22Rv1 (cell line): Measurements from ENCODE around the gene MN1.
"Not testable (repeated sequence)": the region's sequence is repeated elsewhere in the genome, so short reads cannot be mapped to it uniquely, and the experiment has no call there.

Experiments used
- H3K27ac ChIP-seq: fragments of 450-650 bp; 2 replicates; pipeline ENCODE4 v1.5.1; 2017
- CTCF ChIP-seq: fragments of 450-650 bp; IDR thresholded peaks from 2 replicates; pipeline ENCODE4 v1.5.1; 2017; ENCODE audit warnings: mild to moderate bottlenecking
- ZFX ChIP-seq: fragments of 450-650 bp; IDR thresholded peaks from 2 replicates; pipeline ENCODE4 v1.6.1; 2017; ENCODE audit warnings: antibody characterized with exemption, borderline replicate concordance

MN1 gene

GRCh38 chr22:27747396-27748221 lies 53.9 kb downstream of the MN1 start:
- TF ChIP-seq CTCF, result peak; percentile 38
- no peak for TF ChIP-seq ZFX
- H3K27ac ChIP-seq, result no peak overlapping the region

- no peak overlapping the region for H3K27ac ChIP-seq
- TF ChIP-seq CTCF (no peak), ZFX (no peak)
Observed at GRCh38 chr22:27746918-27747317, 54.6 kb downstream of the MN1 start.

GRCh38 chr22:27745809-27746208 lies 55.7 kb downstream of the MN1 start:
- TF ChIP-seq ZFX, result no peak
- no peak for TF ChIP-seq CTCF
- H3K27ac ChIP-seq, result no peak overlapping the region

GRCh38 chr22:27745154-27745553 lies 56.4 kb downstream of the MN1 start:
- no peak overlapping the region for H3K27ac ChIP-seq
- TF ChIP-seq ZFX (no peak), CTCF (no peak)

GRCh38 chr22:27744078-27744477 lies 57.5 kb downstream of the MN1 start:
- H3K27ac ChIP-seq, result not testable (repeated sequence)

- TF ChIP-seq CTCF, result no peak
- TF ChIP-seq ZFX, result no peak
- no peak overlapping the region for H3K27ac ChIP-seq
Observed at GRCh38 chr22:27740202-27740748, 61.3 kb downstream of the MN1 start.

GRCh38 chr22:27737521-27737920 lies 64.0 kb downstream of the MN1 start:
- no peak for TF ChIP-seq CTCF
- no peak for TF ChIP-seq ZFX
- no peak overlapping the region for H3K27ac ChIP-seq
